Caco-2 (cell line): ENCODE results near the gene TCN1. TPM values are rescaled to one million over a fixed set of nuclear protein-coding genes. Genes with fewer than 3 reads are reported as not detected.

Experiments used
- BruUV-seq: library from RNA; stranded (reverse); fragments of 400-500 nt; replicated peaks from 2 replicates; lab custom pipeline; 2021; lab: Mats Ljungman, UMichigan
- CTCF ChIA-PET: fragments of 300-600 bp; sonication (Branson Sonifier 250); formaldehyde crosslinking; loops from one replicate; lab custom pipeline; 2022; ENCODE audit warnings: antibody characterized with exemption; lab: Charles Lee
- POLR2A ChIA-PET: fragments of 300-600 bp; sonication (Branson Sonifier 250); formaldehyde crosslinking; loops from one replicate; lab custom pipeline; 2022; ENCODE audit warnings: antibody characterized with exemption; lab: Charles Lee
- DNase-seq, 2 experiments: peaks; one replicate each; pipeline versions ENCODE4 v3.0.0 to v3.0.0-alpha.2; 2020 to 2022
- H3K27me3 ChIP-seq: replicated peaks from 2 replicates; pipeline ENCODE4 v1.6.0; 2011; ENCODE audit warnings: low read length; ENCODE audit not compliant: control insufficient read depth, insufficient read depth
- H3K36me3 ChIP-seq: 2 replicates; pipeline ENCODE4 v1.5.1; 2011; ENCODE audit warnings: low read length; ENCODE audit not compliant: control insufficient read depth, insufficient read depth
- H3K4me1 ChIP-seq: fragments of 250-450 bp; sonication (Bioruptor Pico); 2 replicates; pipeline ENCODE4 v1.5.1; 2020; ENCODE audit warnings: mild to moderate bottlenecking
- H3K4me3 ChIP-seq: 2 replicates; pipeline ENCODE4 v1.5.1; 2011; ENCODE audit warnings: low read depth, mild to moderate bottlenecking, control low read depth, low read length
- H3K9me3 ChIP-seq: fragments of 250-450 bp; sonication (Bioruptor Pico); 2 replicates; pipeline ENCODE4 v1.5.1; 2020; ENCODE audit warnings: mild to moderate bottlenecking, moderate library complexity
- H3K27ac Mint-ChIP-seq: one replicate; pipeline ENCODE4 v1.8.0; 2022; ENCODE audit warnings: mixed read lengths; ENCODE audit not compliant: unreplicated experiment
- H3K27me3 Mint-ChIP-seq: one replicate; pipeline ENCODE4 v1.8.0; 2022; ENCODE audit warnings: mixed read lengths; ENCODE audit not compliant: insufficient read depth, unreplicated experiment
- H3K36me3 Mint-ChIP-seq: one replicate; pipeline ENCODE4 v1.8.0; 2022; ENCODE audit warnings: mild to moderate bottlenecking, mixed read lengths; ENCODE audit not compliant: insufficient read depth, unreplicated experiment
- H3K4me1 Mint-ChIP-seq: one replicate; pipeline ENCODE4 v1.8.0; 2022; ENCODE audit warnings: low read depth, mixed read lengths; ENCODE audit not compliant: unreplicated experiment
- H3K4me3 Mint-ChIP-seq: one replicate; pipeline ENCODE4 v1.8.0; 2022; ENCODE audit warnings: mild to moderate bottlenecking, moderate library complexity, mixed read lengths; ENCODE audit not compliant: unreplicated experiment
- H3K9me3 Mint-ChIP-seq: one replicate; pipeline ENCODE4 v1.8.0; 2022; ENCODE audit warnings: mixed read lengths; ENCODE audit not compliant: unreplicated experiment
- CTCF ChIP-seq, 2 experiments: fragments of 200-600 bp in 1 of 2; IDR thresholded peaks; 1 replicate in 1 of 2; 2 replicates in 1 of 2; pipeline versions ENCODE4 v1.5.1 to v1.8.0; 2011 to 2022; ENCODE audit warnings: antibody characterized with exemption in 1 of 2, control low read depth in 1 of 2, inconsistent platforms in 1 of 2, low read depth in 1 of 2, low read length in 1 of 2, mild to moderate bottlenecking in 1 of 2, moderate library complexity in 1 of 2; ENCODE audit not compliant: insufficient read depth in 1 of 2, severe bottlenecking in 1 of 2, unreplicated experiment in 1 of 2
- intact Hi-C: fragments of 100-400 bp; cut with micrococcal nuclease; formaldehyde crosslinking; loops from one replicate; pipeline ENCODE4 v1.10.0; 2022; ENCODE audit not compliant: unreplicated experiment
- total RNA-seq: library from RNA; stranded (reverse); gene quantifications from 2 replicates; pipeline ENCODE4 v1.2.3, GENCODE V29; 2022

Gene TCN1
- total RNA-seq, 1 experiment from 2014 or later = not detected

GRCh38 chr11:59812220-59812619, 54.1 kb downstream of the TCN1 start:
- ChIA-PET CTCF (no interaction called here), POLR2A (no interaction called here)
- H3K36me3 ChIP-seq = no peaks in the 10 kb centered on the region
- Mint-ChIP-seq H3K36me3 (peaks cover 48% of the 10 kb centered on the region), H3K27me3 (no peaks in the 10 kb centered on the region), H3K4me3 (no peak overlapping the region), H3K9me3 (no peaks in the 10 kb centered on the region), H3K4me1 (peaks cover 25% of the 10 kb centered on the region), H3K27ac (no peak overlapping the region)
- H3K9me3 ChIP-seq = no peaks in the 10 kb centered on the region
- intact Hi-C loops = loop anchor here (5.0 kb wide), 1 partner anchor 260 kb away; no protein-coding TSS in a partner anchor
- DNase-seq = no peak
- peaks cover 22% of the 10 kb centered on the region for H3K4me1 ChIP-seq
- no peak for TF ChIP-seq CTCF (IDR thresholded peaks at IDR 0.05; ENCODE audit: insufficient read depth in 1 of 2, low read depth in 1 of 2, low read length in 1 of 2, severe bottlenecking in 1 of 2, unreplicated experiment in 1 of 2)
- H3K27me3 ChIP-seq = no peaks in the 10 kb centered on the region
- no peak overlapping the region for H3K4me3 ChIP-seq
- no TSS peak for BruUV-seq

- TF ChIP-seq CTCF (IDR thresholded peaks at IDR 0.05; ENCODE audit: insufficient read depth in 1 of 2, low read depth in 1 of 2, low read length in 1 of 2, severe bottlenecking in 1 of 2, unreplicated experiment in 1 of 2) = no peak
- intact Hi-C loops = loop anchor here (5.0 kb wide), 1 partner anchor 259 kb away; no protein-coding TSS in a partner anchor
- H3K4me1 Mint-ChIP-seq = peaks cover 37% of the 10 kb centered on the region
- H3K4me3 Mint-ChIP-seq = peak overlapping the region; percentile 96
- H3K27me3 Mint-ChIP-seq = no peaks in the 10 kb centered on the region
- ChIA-PET CTCF (interaction anchor here (0.6 to 2.0 kb wide), 7 partner anchors 12 to 195 kb away, joined by 3 to 13 read pairs (median 4); partner anchors contain the start of genes PATL1 and STX3), POLR2A (interaction anchor here (0.5 to 1.4 kb wide), 5 partner anchors 10 to 261 kb away, joined by 3 to 6 read pairs (median 4); partner anchors contain the start of genes PATL1 and STX3)
- H3K27ac Mint-ChIP-seq = peak overlapping the region; percentile 97
- H3K4me1 ChIP-seq = peaks cover 27% of the 10 kb centered on the region
- H3K36me3 ChIP-seq = peaks cover 5% of the 10 kb centered on the region; the same call in 1 of the 2 replicates
- no peaks in the 10 kb centered on the region for H3K9me3 Mint-ChIP-seq
- H3K4me3 ChIP-seq = peak overlapping the region; percentile 83
- no peaks in the 10 kb centered on the region for H3K9me3 ChIP-seq
- H3K36me3 Mint-ChIP-seq = peaks cover 61% of the 10 kb centered on the region
- DNase-seq = no peak
- H3K27me3 ChIP-seq = no peaks in the 10 kb centered on the region
- BruUV-seq = no TSS peak
Observed at GRCh38 chr11:59810911-59811259, 55.4 kb downstream of the TCN1 start.

GRCh38 chr11:59810189-59810910, 55.9 kb downstream of the TCN1 start, which contains the start of gene MRPL16:
Gene MRPL16 (minus strand): TSS chr11:59810778. CDS start chr11:59810658, 120 bp downstream.
- Mint-ChIP-seq H3K27ac (peak within 1 kb of the TSS; percentile 97), H3K4me1 (peaks cover 37% of the 10 kb centered on the region), H3K9me3 (no peaks in the 10 kb centered on the region), H3K36me3 (peaks cover 67% of the 10 kb centered on the region), H3K27me3 (no peaks in the 10 kb centered on the region), H3K4me3 (peak within 1 kb of the TSS; percentile 96)
- peak; percentile 38 to 72 for TF ChIP-seq CTCF (IDR thresholded peaks at IDR 0.05; ENCODE audit: insufficient read depth in 1 of 2, low read depth in 1 of 2, low read length in 1 of 2, severe bottlenecking in 1 of 2, unreplicated experiment in 1 of 2)
- Histone ChIP-seq H3K4me3 (peak within 1 kb of the TSS; percentile 83), H3K36me3 (peaks cover 5% of the 10 kb centered on the region; the same call in 1 of the 2 replicates), H3K27me3 (no peaks in the 10 kb centered on the region), H3K9me3 (no peaks in the 10 kb centered on the region), H3K4me1 (peaks cover 27% of the 10 kb centered on the region)
- intact Hi-C loops = loop anchor here (5.0 kb wide), 1 partner anchor 258 kb away; no protein-coding TSS in a partner anchor
- POLR2A ChIA-PET = interaction anchor here (0.5 to 1.4 kb wide), 5 partner anchors 9 to 261 kb away, joined by 3 to 6 read pairs (median 4); partner anchors contain the start of genes PATL1 and STX3
- CTCF ChIA-PET = interaction anchor here (0.6 to 2.0 kb wide), 8 partner anchors 13 to 194 kb away, joined by 3 to 13 read pairs (median 4); partner anchors contain the start of genes PATL1 and STX3
- DNase-seq = peak; percentile 95 to 97
- BruUV-seq = no TSS peak
